Sigmoid colon (tissue), 4 donors: ENCODE measurements around the gene GRIN2A.

Experiments used
- EP300 ChIP-seq, 4 donors: sonication (generic); formaldehyde crosslinking; IDR thresholded peaks; one replicate each; pipeline ENCODE4 v1.6.1; 2017; ENCODE audit warnings: antibody characterized with exemption in 4 of 4
- POLR2A ChIP-seq, 2 donors: fragments of 450-650 bp; IDR thresholded peaks; one replicate each; pipeline ENCODE4 v1.6.1; 2016; ENCODE audit warnings: antibody characterized with exemption in 2 of 2, mild to moderate bottlenecking in 2 of 2, moderate library complexity in 2 of 2
- POLR2AphosphoS5 ChIP-seq, 4 donors: sonication (generic); formaldehyde crosslinking; IDR thresholded peaks; one replicate each; pipeline ENCODE4 v1.6.1; 2017; ENCODE audit warnings: antibody characterized with exemption in 4 of 4
- TF ChIP-seq, protein P1 (sequence below), 4 experiments: fragments of 450-650 bp in 3 of 4; fragments of 200-600 bp in 1 of 4; IDR thresholded peaks; one replicate each; pipeline ENCODE4 v1.5.1; 2016 to 2019; ENCODE audit warnings: antibody characterized with exemption in 4 of 4, mild to moderate bottlenecking in 3 of 4, moderate library complexity in 2 of 4

DNA sequence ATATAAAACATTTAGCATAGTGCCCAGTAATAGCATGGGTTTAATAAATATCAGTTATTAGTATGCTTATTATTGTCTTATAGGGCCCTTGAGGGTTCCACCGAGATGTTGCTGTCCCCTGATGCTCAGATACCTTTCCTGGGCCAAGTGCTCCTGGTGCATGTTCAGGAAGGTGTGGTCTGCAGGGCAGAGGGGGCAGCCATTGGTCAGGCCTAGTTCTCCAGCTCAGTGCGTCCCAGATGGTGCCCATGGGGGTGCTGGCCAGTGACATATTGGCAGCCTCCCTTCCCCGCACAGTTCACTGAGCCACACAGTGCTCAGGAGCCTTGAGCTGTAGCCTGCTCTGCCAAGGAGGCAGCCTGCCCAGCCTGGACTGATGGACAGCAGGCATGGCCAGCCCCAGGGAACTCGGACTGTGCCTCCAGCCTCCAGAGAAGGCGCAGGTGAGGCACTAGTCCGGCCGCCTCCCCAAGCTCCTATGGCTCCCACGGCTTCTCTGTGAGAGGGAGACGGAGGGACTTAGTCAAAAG lies 7.7 kb upstream of the GRIN2A start:
- no peak for TF ChIP-seq POLR2AphosphoS5 (IDR thresholded peaks at IDR 0.05)
- TF ChIP-seq, protein P1, sequence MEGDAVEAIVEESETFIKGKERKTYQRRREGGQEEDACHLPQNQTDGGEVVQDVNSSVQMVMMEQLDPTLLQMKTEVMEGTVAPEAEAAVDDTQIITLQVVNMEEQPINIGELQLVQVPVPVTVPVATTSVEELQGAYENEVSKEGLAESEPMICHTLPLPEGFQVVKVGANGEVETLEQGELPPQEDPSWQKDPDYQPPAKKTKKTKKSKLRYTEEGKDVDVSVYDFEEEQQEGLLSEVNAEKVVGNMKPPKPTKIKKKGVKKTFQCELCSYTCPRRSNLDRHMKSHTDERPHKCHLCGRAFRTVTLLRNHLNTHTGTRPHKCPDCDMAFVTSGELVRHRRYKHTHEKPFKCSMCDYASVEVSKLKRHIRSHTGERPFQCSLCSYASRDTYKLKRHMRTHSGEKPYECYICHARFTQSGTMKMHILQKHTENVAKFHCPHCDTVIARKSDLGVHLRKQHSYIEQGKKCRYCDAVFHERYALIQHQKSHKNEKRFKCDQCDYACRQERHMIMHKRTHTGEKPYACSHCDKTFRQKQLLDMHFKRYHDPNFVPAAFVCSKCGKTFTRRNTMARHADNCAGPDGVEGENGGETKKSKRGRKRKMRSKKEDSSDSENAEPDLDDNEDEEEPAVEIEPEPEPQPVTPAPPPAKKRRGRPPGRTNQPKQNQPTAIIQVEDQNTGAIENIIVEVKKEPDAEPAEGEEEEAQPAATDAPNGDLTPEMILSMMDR (IDR thresholded peaks at IDR 0.05), result no peak
- no peak for TF ChIP-seq POLR2A (IDR thresholded peaks at IDR 0.05)
- TF ChIP-seq EP300 (IDR thresholded peaks at IDR 0.05), result no peak
